VCaP (cell line): ENCODE results near the gene DDX5.

Source experiments
- H3K27ac ChIP-seq: fragments of 450-650 bp; 2 replicates; pipeline ENCODE4 v1.5.1; 2017
- CTCF ChIP-seq: fragments of 450-650 bp; conservative IDR thresholded peaks from 2 replicates; pipeline ENCODE4 v1.5.1; 2017; ENCODE audit warnings: mild to moderate bottlenecking, moderate library complexity

Gene DDX5

GRCh38 chr17:64532409-64532808, 26.3 kb upstream of the DDX5 start:
- no peak for TF ChIP-seq CTCF
- H3K27ac ChIP-seq, result no peak overlapping the region

DNA sequence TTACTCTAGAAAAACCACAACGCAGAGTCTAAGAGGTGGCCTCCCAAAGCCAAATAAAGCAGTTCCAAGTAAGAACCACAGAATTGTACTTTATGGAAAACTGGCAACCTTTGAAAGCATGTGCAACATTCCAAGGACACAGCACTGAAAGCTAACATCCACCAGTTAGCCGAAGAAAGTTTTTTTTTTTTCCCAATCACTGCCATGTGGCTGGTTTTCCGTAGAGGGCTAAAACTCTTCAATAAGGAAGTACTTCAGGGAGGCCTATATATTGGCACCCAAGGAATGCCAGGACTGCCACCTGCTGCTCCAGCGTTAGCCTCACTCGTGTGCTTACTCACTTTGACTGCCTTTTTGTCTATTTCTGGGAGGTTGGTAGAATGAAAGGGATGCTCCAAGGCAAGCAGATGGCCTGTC, 25.9 kb upstream of the DDX5 start:
- no peak for TF ChIP-seq CTCF
- H3K27ac ChIP-seq, result no peak overlapping the region

GRCh38 chr17:64529221-64529620, 23.1 kb upstream of the DDX5 start:
- no peak overlapping the region for H3K27ac ChIP-seq
- no peak for TF ChIP-seq CTCF

DNA sequence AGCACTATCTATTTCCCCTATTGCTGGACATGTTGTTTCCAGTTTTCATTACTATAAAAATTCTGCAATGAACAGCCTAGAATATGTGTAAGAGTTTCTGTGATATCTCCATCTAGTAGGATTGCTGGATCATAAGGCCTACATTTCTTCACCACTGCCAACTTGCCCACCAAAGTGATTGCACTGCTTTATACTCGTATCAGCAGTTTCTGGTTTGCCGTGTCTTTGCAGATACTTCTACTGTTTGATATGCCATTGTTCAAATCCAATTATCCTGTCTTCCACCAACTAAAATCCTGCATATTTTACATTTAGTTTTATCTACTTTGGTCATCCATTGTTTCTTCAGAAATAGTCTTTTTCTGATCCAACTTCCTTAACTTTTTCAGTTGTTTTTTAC, 21.8 kb upstream of the DDX5 start:
- TF ChIP-seq CTCF, result no peak
- H3K27ac ChIP-seq, result no peak overlapping the region

GRCh38 chr17:64520359-64520758, 14.3 kb upstream of the DDX5 start:
- H3K27ac ChIP-seq, result no peak overlapping the region
- no peak for TF ChIP-seq CTCF

- TF ChIP-seq CTCF, result no peak
- H3K27ac ChIP-seq, result no peak overlapping the region
These were observed 13.5 kb upstream of the DDX5 start for GRCh38 chr17:64519601-64520000.

GRCh38 chr17:64515829-64516228, 9.7 kb upstream of the DDX5 start:
- TF ChIP-seq CTCF, result no peak

DNA sequence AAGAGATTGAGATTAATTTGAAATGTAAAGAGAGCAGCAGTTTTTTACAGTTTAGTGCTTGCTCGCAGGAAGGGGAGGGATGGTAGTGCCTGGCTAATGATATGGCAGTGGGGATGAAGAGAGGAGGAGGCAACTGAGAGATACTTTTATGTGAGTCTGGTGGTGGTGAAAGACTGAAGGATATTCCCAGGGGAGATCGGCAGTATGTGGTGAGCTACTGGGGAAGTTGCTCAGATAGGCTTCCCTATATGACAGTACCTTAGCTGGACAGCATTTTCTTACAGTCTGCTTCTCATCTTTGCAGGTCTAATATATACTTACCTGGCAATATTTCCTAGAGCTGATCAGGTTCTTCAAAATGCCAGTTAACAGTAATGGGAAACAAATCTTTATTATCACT, 9.3 kb upstream of the DDX5 start:
- H3K27ac ChIP-seq, result no peak overlapping the region
- TF ChIP-seq CTCF, result no peak

More at GRCh38 chr17:64515829-64516228, 9.7 kb upstream of the DDX5 start:
- H3K27ac ChIP-seq, result no peak overlapping the region
